B cell (primary cell): ENCODE results near the gene SIGLEC14. TPM values are rescaled to one million over a fixed set of nuclear protein-coding genes. Genes with fewer than 3 reads are reported as not detected.

Source experiments
- ATAC-seq: fragments of 200-7000 bp; cut with Tn5 transposase; one replicate; pipeline ENCODE4 v1.10.0; 2021; ENCODE audit warnings: low read depth, mild to moderate bottlenecking, moderate number of reproducible peaks, moderate library complexity
- CTCF ChIA-PET: fragments of 350-600 bp; sonication (Branson Sonifier 250); formaldehyde crosslinking; loops from one replicate; lab custom pipeline; 2021; ENCODE audit warnings: antibody characterized with exemption, inconsistent platforms; lab: Charles Lee
- POLR2A ChIA-PET: fragments of 350-600 bp; sonication (Branson Sonifier 250); formaldehyde crosslinking; loops from one replicate; lab custom pipeline; 2021; ENCODE audit warnings: antibody characterized with exemption; lab: Charles Lee
- DNase-seq: peaks from one replicate; pipeline ENCODE4 v3.0.0; 2013
- H2AFZ ChIP-seq: 2 replicates; pipeline ENCODE4 v1.6.1; 2012; ENCODE audit warnings: mild to moderate bottlenecking, low read depth, low read length; ENCODE audit not compliant: insufficient read depth, poor library complexity, severe bottlenecking
- H3K27ac ChIP-seq, 2 donors: 1 replicate in 1 of 2; 2 replicates in 1 of 2; pipeline ENCODE4 v1.5.1; 2012 to 2013; ENCODE audit warnings: low read length in 2 of 2, mild to moderate bottlenecking in 2 of 2, moderate library complexity in 1 of 2
- H3K27me3 ChIP-seq, 4 experiments: fragments of 200-600 bp in 1 of 4; sonication (generic) in 1 of 4; replicated peaks in 1 of 4; 1 replicate in 2 of 4; 2 replicates in 2 of 4; pipeline versions ENCODE4 v1.6.1 to v1.7.0; 2013 to 2016; ENCODE audit warnings: low read length in 3 of 4, mild to moderate bottlenecking in 2 of 4, mixed read lengths in 1 of 4, moderate library complexity in 1 of 4; ENCODE audit not compliant: insufficient read depth in 4 of 4, control insufficient read depth in 3 of 4; ENCODE audit errors: control extremely low read depth in 1 of 4
- H3K36me3 ChIP-seq, 2 experiments: replicated peaks in 1 of 2; 1 replicate in 1 of 2; 2 replicates in 1 of 2; pipeline versions ENCODE4 v1.6.1 to v1.7.1; 2013; ENCODE audit warnings: low read length in 1 of 2; ENCODE audit not compliant: insufficient read depth in 2 of 2, control insufficient read depth in 1 of 2; ENCODE audit errors: control extremely low read depth in 1 of 2, extremely low read depth in 1 of 2
- H3K4me1 ChIP-seq, 2 donors: fragments of 200-600 bp in 1 of 2; sonication (generic) in 1 of 2; 1 replicate in 1 of 2; 2 replicates in 1 of 2; pipeline versions ENCODE4 v1.5.1 to v1.6.1; 2013 to 2017; ENCODE audit warnings: low read length in 2 of 2; ENCODE audit not compliant: control insufficient read depth in 2 of 2, insufficient read depth in 2 of 2
- H3K4me2 ChIP-seq: replicated peaks from 2 replicates; pipeline ENCODE3; 2012; ENCODE audit warnings: mild to moderate bottlenecking, low read depth, low read length; ENCODE audit not compliant: poor library complexity, severe bottlenecking
- H3K4me3 ChIP-seq, 5 experiments: fragments of 200-600 bp in 1 of 5; sonication (generic) in 1 of 5; 1 replicate in 3 of 5; 2 replicates in 2 of 5; pipeline versions ENCODE4 v1.5.1 to v1.7.0; 2011 to 2016; ENCODE audit warnings: low read length in 4 of 5, mild to moderate bottlenecking in 4 of 5, low read depth in 2 of 5, control low read depth in 1 of 5, moderate library complexity in 1 of 5; ENCODE audit not compliant: insufficient read depth in 1 of 5; ENCODE audit errors: control extremely low read depth in 1 of 5, extremely low read depth in 1 of 5
- H3K79me2 ChIP-seq: fragments of 200-600 bp; sonication (generic); one replicate; pipeline ENCODE4 v1.6.0; 2016; ENCODE audit warnings: low read length; ENCODE audit not compliant: control insufficient read depth, insufficient read depth
- H3K9ac ChIP-seq: fragments of 200-600 bp; sonication (generic); 2 replicates; pipeline ENCODE4 v1.6.1; 2017; ENCODE audit warnings: mild to moderate bottlenecking, low read length, moderate library complexity
- H3K9me3 ChIP-seq, 3 donors: one replicate each; pipeline versions ENCODE4 v1.6.1 to v1.7.1; 2013; ENCODE audit warnings: low read length in 2 of 3; ENCODE audit not compliant: control insufficient read depth in 2 of 3, insufficient read depth in 1 of 3; ENCODE audit errors: control extremely low read depth in 1 of 3
- H4K20me1 ChIP-seq: 2 replicates; pipeline ENCODE4 v1.6.0; 2012; ENCODE audit warnings: mild to moderate bottlenecking, low read length; ENCODE audit not compliant: insufficient read depth, control insufficient read depth, poor library complexity, severe bottlenecking
- H3K27ac Mint-ChIP-seq: one replicate; pipeline ENCODE4 v1.8.0; 2021; ENCODE audit warnings: mixed read lengths
- H3K27me3 Mint-ChIP-seq: one replicate; pipeline ENCODE4 v1.8.0; 2021; ENCODE audit warnings: mixed read lengths
- H3K4me1 Mint-ChIP-seq: one replicate; pipeline ENCODE4 v1.8.0; 2021; ENCODE audit warnings: mixed read lengths
- H3K4me3 Mint-ChIP-seq: one replicate; pipeline ENCODE4 v1.8.0; 2021; ENCODE audit warnings: mixed read lengths
- H3K9me3 Mint-ChIP-seq: one replicate; pipeline ENCODE4 v1.8.0; 2022; ENCODE audit warnings: mixed read lengths; ENCODE audit not compliant: insufficient read depth
- EZH2 ChIP-seq: IDR thresholded peaks from 2 replicates; pipeline ENCODE4 v1.6.1; 2012; ENCODE audit warnings: borderline replicate concordance, low read depth, mild to moderate bottlenecking, moderate library complexity, low read length; ENCODE audit not compliant: insufficient read depth, poor library complexity, severe bottlenecking
- WGBS: methylation state at CpG from one replicate; pipeline ENCODE4 v1.1.5; 2013; ENCODE audit warnings: missing lambda C conversion rate; ENCODE audit not compliant: insufficient coverage; 5-methylcytosine and 5-hydroxymethylcytosine counted together
- intact Hi-C: fragments of 100-400 bp; cut with micrococcal nuclease; formaldehyde crosslinking; loops from one replicate; pipeline ENCODE4 v1.10.0; 2022
- polyA plus RNA-seq: library from polyadenylated mRNA; depleted of rRNA; stranded (reverse); fragments of >200 nt; gene quantifications from 2 replicates; pipeline ENCODE4 v1.2.3, GENCODE V29; 2012
- total RNA-seq, 2 donors: library from RNA; stranded (reverse); fragments of 120-200 nt in 1 of 2; gene quantifications; 1 replicate in 1 of 2; 2 replicates in 1 of 2; pipeline versions ENCODE4 v1.2.3 to v1.2.4, GENCODE V29; 2013 to 2022
- TF ChIP-seq, protein P1 (sequence below): fragments of 200-600 bp; IDR thresholded peaks from one replicate; pipeline ENCODE4 v1.8.0; 2022; ENCODE audit warnings: antibody characterized with exemption, mild to moderate bottlenecking

The SIGLEC14 gene
- total and polyA plus RNA-seq, 2 donors (not counting 1 experiment from before 2014, with no cell fraction given): 11.2 to 30.0 TPM

DNA sequence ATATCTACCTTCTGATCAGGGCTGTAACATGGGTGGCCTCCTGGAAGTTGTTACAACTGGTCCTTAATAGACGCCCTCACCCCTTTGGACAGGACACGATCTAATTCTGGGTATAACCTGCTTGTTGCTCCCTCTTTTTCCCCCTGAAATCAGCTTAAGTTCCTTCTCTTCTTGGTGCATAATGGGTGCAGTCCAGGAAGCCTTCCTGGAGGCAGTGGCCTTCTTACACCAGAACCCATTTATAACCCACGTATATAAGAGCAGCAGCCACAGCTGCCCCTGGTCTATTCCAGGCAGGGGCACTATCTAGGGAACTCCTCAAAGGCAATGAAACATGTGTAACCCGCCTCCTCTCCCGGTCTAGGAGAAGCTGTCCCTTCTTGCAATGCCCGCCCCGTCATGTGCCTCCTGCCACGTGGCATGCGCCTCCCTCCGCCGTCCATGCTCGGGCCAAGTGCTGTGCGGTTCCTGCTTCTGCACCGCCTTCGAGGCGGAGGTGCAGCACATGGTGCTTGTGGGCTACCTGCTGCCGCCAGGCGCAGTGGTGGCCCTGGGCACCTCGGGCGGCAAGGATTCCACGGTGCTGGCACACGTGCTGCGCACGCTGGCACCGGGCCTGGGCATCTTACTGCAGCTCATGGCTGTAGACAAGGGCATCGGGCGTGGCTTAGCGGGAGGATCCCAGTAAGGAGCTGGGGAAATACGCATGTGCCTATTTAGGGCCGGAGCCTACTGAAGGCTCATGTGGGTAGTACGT lies 48.3 kb downstream of the SIGLEC14 start:
- ChIA-PET POLR2A (interaction anchor here (1.0 kb wide), 1 partner anchor 33 kb away, joined by 3 read pairs; no protein-coding TSS in a partner anchor), CTCF (interaction anchor here (1.8 to 2.1 kb wide), 2 partner anchors 59 to 125 kb away, joined by 6 to 12 read pairs; no protein-coding TSS in a partner anchor)
- Histone ChIP-seq H2AFZ (no peak overlapping the region), H3K4me1 (peaks cover 39 to 47% of the 10 kb centered on the region in 2 donors), H3K27ac (no peak overlapping the region), H3K9me3 (peaks cover 0 to 23% (median 0%) of the 10 kb centered on the region in 3 donors), H3K36me3 (no peaks in the 10 kb centered on the region), H3K4me3 (no peak overlapping the region), H4K20me1 (no peaks in the 10 kb centered on the region), H3K4me2 (no peak overlapping the region), H3K27me3 (peaks cover 0 to 6% (median 0%) of the 10 kb centered on the region in 4 experiments), H3K9ac (no peak overlapping the region), H3K79me2 (peaks cover 50% of the 10 kb centered on the region)
- Mint-ChIP-seq H3K9me3 (no peaks in the 10 kb centered on the region), H3K27me3 (no peaks in the 10 kb centered on the region), H3K27ac (no peak overlapping the region), H3K4me1 (peaks cover 58% of the 10 kb centered on the region), H3K4me3 (no peak overlapping the region)
- 98% methylated on average over 31 of the region's 31 CpGs for WGBS
- intact Hi-C loops: no loop called here
- ATAC-seq (no peak), DNase-seq (no peak)
- TF ChIP-seq, protein P1, sequence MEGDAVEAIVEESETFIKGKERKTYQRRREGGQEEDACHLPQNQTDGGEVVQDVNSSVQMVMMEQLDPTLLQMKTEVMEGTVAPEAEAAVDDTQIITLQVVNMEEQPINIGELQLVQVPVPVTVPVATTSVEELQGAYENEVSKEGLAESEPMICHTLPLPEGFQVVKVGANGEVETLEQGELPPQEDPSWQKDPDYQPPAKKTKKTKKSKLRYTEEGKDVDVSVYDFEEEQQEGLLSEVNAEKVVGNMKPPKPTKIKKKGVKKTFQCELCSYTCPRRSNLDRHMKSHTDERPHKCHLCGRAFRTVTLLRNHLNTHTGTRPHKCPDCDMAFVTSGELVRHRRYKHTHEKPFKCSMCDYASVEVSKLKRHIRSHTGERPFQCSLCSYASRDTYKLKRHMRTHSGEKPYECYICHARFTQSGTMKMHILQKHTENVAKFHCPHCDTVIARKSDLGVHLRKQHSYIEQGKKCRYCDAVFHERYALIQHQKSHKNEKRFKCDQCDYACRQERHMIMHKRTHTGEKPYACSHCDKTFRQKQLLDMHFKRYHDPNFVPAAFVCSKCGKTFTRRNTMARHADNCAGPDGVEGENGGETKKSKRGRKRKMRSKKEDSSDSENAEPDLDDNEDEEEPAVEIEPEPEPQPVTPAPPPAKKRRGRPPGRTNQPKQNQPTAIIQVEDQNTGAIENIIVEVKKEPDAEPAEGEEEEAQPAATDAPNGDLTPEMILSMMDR: no peak
- no peak for TF ChIP-seq EZH2
